Measurements from ENCODE around the gene ZDHHC12.
"Not testable (repeated sequence)": the region's sequence is repeated elsewhere in the genome, so short reads cannot be mapped to it uniquely, and the experiment has no call there.

ZDHHC12 gene

DNA sequence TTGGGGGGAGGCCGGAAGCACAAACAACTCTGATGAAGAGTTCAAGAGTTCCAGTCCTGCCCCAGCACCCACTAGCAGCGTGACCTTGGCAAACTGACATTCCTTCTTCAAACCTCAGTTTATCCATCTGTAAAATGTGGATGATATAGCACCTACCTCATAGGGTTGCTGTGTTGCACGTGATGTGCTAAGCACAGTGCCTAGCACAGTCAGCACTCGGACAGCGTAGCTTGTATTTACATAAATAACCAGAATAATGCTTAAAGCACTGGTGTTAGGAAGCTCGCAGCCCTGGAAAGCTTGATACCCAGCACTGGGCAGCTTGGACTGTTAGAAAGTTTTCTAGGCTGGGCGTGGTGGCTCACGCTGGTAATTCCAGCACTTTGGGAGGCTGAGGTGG lies 16.5 kb downstream of the ZDHHC12 start:
- Mint-ChIP-seq H3K4me3 (no peak overlapping the region), H3K27me3 (ENCODE audit: low read depth) (no peaks in the 10 kb centered on the region), H3K36me3 (ENCODE audit: low read depth) (no peaks in the 10 kb centered on the region), H3K9me3 (no peaks in the 10 kb centered on the region), H3K27ac (no peak overlapping the region), H3K4me1 (ENCODE audit: low read depth) (peaks cover 3% of the 10 kb centered on the region)
- no peak for DNase-seq (ENCODE audit: low spot score)

DNA sequence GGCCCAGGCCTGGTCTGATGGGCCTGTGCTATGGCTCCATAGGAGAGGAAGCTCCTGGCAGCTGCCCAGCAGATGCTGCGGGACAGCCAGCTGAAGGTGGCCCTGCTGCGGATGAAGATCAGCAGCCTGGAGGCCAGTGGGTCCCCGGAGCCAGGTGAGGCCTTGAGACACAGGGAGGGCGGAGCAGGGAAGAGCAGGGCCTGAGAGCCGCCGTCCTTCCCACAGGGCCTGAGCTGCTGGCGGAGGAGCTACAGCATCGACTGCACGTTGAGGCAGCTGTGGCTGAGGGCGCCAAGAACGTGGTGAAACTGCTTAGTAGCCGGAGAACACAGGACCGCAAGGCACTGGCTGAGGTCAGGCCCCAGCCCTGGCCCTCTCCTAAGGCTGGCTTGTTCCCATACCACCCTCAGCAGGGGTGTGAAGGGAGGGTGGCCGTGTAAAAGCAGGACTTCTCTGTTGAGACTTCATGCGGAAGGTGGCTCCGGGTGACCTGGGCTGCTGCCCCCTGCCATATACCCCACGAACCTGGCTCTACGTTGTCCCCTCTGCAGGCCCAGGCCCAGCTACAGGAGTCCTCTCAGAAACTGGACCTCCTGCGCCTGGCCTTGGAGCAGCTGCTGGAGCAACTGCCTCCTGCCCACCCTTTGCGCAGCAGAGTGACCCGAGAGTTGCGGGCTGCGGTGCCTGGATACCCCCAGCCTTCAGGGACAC lies 17.1 kb downstream of the ZDHHC12 start:
- H3K27ac Mint-ChIP-seq = no peak overlapping the region
- H3K9me3 Mint-ChIP-seq = no peaks in the 10 kb centered on the region
- H3K4me1 Mint-ChIP-seq (ENCODE audit: low read depth) = peaks cover 5% of the 10 kb centered on the region
- H3K27me3 Mint-ChIP-seq (ENCODE audit: low read depth) = no peaks in the 10 kb centered on the region
- DNase-seq (ENCODE audit: low spot score) = no peak
- H3K4me3 Mint-ChIP-seq = no peak overlapping the region
- no peaks in the 10 kb centered on the region for H3K36me3 Mint-ChIP-seq (ENCODE audit: low read depth)

DNA sequence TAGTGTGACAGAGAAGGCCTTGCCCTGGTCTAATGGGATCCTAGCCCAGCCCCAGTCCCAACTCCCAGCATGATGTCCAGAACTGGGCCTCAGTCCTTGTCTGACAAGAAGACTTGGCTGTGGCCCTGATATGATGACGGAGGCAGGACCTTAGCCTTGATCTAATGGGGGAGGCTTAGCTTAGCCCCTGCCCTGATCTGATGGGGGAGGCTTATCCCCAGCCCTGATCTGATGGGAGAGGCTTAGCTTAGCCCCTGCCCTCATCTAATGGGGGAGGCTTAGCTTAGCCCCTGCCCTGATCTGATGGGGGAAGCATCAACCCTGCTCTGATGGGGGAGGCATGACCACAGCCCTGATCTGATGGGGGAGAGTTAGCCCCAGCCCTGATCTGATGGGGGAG lies 17.9 kb downstream of the ZDHHC12 start:
- Mint-ChIP-seq H3K27ac (no peak overlapping the region), H3K27me3 (ENCODE audit: low read depth) (no peaks in the 10 kb centered on the region), H3K36me3 (ENCODE audit: low read depth) (no peaks in the 10 kb centered on the region), H3K4me3 (no peak overlapping the region), H3K4me1 (ENCODE audit: low read depth) (peaks cover 5% of the 10 kb centered on the region), H3K9me3 (no peaks in the 10 kb centered on the region)
- no peak for DNase-seq (ENCODE audit: low spot score)

- Mint-ChIP-seq H3K4me3 (no peak overlapping the region), H3K4me1 (ENCODE audit: low read depth) (peaks cover 5% of the 10 kb centered on the region), H3K36me3 (ENCODE audit: low read depth) (no peaks in the 10 kb centered on the region), H3K27me3 (ENCODE audit: low read depth) (no peaks in the 10 kb centered on the region), H3K9me3 (no peaks in the 10 kb centered on the region), H3K27ac (no peak overlapping the region)
- DNase-seq (ENCODE audit: low spot score) = no peak
Observed at GRCh38 chr9:128705051-128705965, 18.6 kb downstream of the ZDHHC12 start.

DNA sequence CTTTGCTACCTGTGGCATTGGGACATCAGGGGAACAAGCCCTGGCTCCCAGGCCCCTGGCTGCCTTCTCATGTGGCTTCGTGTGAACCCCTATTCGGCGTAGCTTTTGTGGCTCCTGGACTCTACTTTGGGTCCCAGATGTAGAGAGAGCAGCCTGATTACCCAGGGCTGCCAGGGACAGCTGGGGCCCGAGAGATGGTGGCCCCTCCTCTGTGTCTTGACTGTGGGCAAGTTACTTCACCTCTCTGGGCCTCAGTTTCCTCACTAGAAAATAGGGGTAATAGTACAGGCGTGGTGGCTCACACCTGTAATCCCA lies 19.6 kb downstream of the ZDHHC12 start:
- H3K27me3 Mint-ChIP-seq (ENCODE audit: low read depth) = no peaks in the 10 kb centered on the region

GRCh38 chr9:128703616-128704355 lies 20.1 kb downstream of the ZDHHC12 start:
- DNase-seq (ENCODE audit: low spot score) = peak; percentile 19
- H3K4me3 Mint-ChIP-seq = peak overlapping the region; percentile 82
- H3K27me3 Mint-ChIP-seq (ENCODE audit: low read depth) = no peaks in the 10 kb centered on the region
- H3K27ac Mint-ChIP-seq = peak overlapping the region; percentile 80
- no peaks in the 10 kb centered on the region for H3K36me3 Mint-ChIP-seq (ENCODE audit: low read depth)
- peaks cover 5% of the 10 kb centered on the region for H3K4me1 Mint-ChIP-seq (ENCODE audit: low read depth)
- H3K9me3 Mint-ChIP-seq = no peaks in the 10 kb centered on the region

More for the DNA sequence above, 19.6 kb downstream of the ZDHHC12 start:
- no peaks in the 10 kb centered on the region for H3K9me3 Mint-ChIP-seq
- DNase-seq (ENCODE audit: low spot score) = no peak
- no peak overlapping the region for H3K27ac Mint-ChIP-seq
- H3K4me1 Mint-ChIP-seq (ENCODE audit: low read depth) = peaks cover 5% of the 10 kb centered on the region
- no peaks in the 10 kb centered on the region for H3K36me3 Mint-ChIP-seq (ENCODE audit: low read depth)
- H3K4me3 Mint-ChIP-seq = peak overlapping the region; percentile 18

DNA sequence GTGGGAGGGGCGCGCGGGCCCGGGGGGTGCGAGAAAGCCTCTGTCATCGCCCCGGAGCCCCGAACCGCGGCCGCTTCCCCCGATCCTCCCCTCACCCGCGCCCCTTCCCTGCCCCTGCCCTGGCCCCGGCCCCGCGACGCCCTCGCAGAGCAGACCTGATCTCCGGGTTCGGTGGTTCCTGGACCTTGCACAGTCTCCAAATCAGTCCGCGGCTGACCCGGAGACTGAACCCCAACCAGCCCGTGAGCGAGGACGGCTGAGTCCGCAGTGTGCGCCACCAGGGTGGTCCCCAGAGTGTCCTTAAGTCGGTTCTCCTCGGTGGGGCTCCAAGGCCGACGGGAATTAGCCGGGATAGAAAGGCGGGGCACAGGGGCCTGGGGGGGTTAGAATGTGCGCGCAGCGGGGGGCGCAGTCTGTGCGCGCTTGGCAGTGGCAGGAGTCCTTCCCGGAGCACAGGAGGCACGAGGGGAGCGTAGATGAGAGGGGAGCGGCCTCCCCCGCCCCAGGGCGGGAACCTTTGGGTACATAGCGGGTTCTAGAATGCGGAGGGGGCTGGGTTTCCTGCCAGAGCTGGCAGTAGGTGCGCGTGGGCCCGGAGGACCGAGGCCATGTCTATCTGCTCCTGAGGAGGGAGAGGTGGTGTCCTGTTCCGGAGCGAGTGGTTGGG lies 20.8 kb downstream of the ZDHHC12 start:
- H3K36me3 Mint-ChIP-seq (ENCODE audit: low read depth) = no peaks in the 10 kb centered on the region
- H3K9me3 Mint-ChIP-seq = no peaks in the 10 kb centered on the region
- peaks cover 5% of the 10 kb centered on the region for H3K4me1 Mint-ChIP-seq (ENCODE audit: low read depth)
- H3K27ac Mint-ChIP-seq = peak overlapping the region; percentile 80
- no peaks in the 10 kb centered on the region for H3K27me3 Mint-ChIP-seq (ENCODE audit: low read depth)
- DNase-seq (ENCODE audit: low spot score) = peak; percentile 23
- peak overlapping the region; percentile 82 for H3K4me3 Mint-ChIP-seq

- H3K4me3 Mint-ChIP-seq = peak within 1 kb of the TSS; percentile 88
- DNase-seq (ENCODE audit: low spot score) = peak; percentile 87
Observed at GRCh38 chr9:128702445-128702948, 21.4 kb downstream of the ZDHHC12 start, which contains the start of gene PKN3. Gene PKN3 (plus strand): TSS chr9:128702503. CDS start chr9:128702916, 413 bp downstream.

GRCh38 chr9:128701227-128701854 lies 22.6 kb downstream of the ZDHHC12 start:
- no peak for DNase-seq (ENCODE audit: low spot score)
- Mint-ChIP-seq H3K4me1 (ENCODE audit: low read depth) (peaks cover 5% of the 10 kb centered on the region), H3K36me3 (ENCODE audit: low read depth) (peaks cover 10% of the 10 kb centered on the region), H3K27me3 (ENCODE audit: low read depth) (no peaks in the 10 kb centered on the region), H3K9me3 (no peaks in the 10 kb centered on the region), H3K4me3 (peak overlapping the region; percentile 88), H3K27ac (peak overlapping the region; percentile 45)

More at GRCh38 chr9:128702445-128702948, 21.4 kb downstream of the ZDHHC12 start, which contains the start of gene PKN3:
- Mint-ChIP-seq H3K27ac (peak within 1 kb of the TSS; percentile 86), H3K27me3 (ENCODE audit: low read depth) (no peaks in the 10 kb centered on the region), H3K9me3 (no peaks in the 10 kb centered on the region), H3K4me1 (ENCODE audit: low read depth) (peaks cover 5% of the 10 kb centered on the region), H3K36me3 (ENCODE audit: low read depth) (peaks cover under 1% of the 10 kb centered on the region)

- not testable (repeated sequence) for H3K27ac Mint-ChIP-seq; H3K27me3 Mint-ChIP-seq (ENCODE audit: low read depth); H3K4me3 Mint-ChIP-seq; H3K9me3 Mint-ChIP-seq; H3K4me1 Mint-ChIP-seq (ENCODE audit: low read depth); DNase-seq (ENCODE audit: low spot score)
- peaks cover 21% of the 10 kb centered on the region for H3K36me3 Mint-ChIP-seq (ENCODE audit: low read depth)
Observed at GRCh38 chr9:128699096-128699795, 24.7 kb downstream of the ZDHHC12 start.

DNA sequence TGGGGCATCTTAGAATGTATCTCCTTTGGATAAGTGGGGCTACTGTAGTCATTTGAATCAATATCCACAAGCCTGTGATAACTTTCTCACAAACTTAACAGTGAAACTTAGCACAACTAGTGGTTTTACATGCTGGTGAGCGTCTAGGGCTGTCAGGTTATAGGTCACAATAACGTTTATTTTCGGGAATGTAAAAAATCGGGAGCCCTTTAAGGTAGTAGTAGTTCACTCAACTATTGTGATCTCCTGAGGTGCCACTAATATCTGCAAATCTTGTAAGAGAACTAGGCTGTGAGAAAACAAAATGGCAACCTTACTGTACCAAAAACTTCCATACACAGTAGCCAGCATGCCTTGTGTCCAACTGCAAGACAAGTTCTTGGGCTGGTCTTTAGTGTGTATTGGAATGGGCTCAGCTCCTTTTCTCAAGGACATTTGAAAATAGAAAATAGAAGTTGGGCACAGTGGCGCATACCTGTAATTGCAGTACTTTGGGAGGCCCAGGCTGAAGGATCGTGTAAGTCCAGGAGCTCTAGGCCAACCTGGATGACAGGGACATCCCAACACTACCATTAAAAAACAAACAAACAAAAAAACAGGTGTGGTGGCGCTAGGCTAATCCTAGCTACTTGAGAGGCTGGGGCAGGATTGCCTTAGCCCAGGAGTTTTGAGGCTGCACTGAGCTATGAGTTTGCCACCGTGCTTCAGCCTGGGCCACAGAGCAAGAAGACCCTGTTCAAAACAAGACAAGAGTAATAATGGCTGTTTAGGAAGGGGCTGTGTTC lies 26.8 kb downstream of the ZDHHC12 start:
- Mint-ChIP-seq H3K27ac (no peak overlapping the region), H3K4me1 (ENCODE audit: low read depth) (peaks cover 9% of the 10 kb centered on the region), H3K27me3 (ENCODE audit: low read depth) (no peaks in the 10 kb centered on the region)

GRCh38 chr9:128694344-128694743 lies 29.6 kb downstream of the ZDHHC12 start:
- DNase-seq (ENCODE audit: low spot score) = no peak
- H3K4me1 Mint-ChIP-seq (ENCODE audit: low read depth) = peaks cover 18% of the 10 kb centered on the region
- no peak overlapping the region for H3K27ac Mint-ChIP-seq
- peaks cover 53% of the 10 kb centered on the region for H3K36me3 Mint-ChIP-seq (ENCODE audit: low read depth)
- H3K27me3 Mint-ChIP-seq (ENCODE audit: low read depth) = no peaks in the 10 kb centered on the region
- H3K4me3 Mint-ChIP-seq = no peak overlapping the region
- no peaks in the 10 kb centered on the region for H3K9me3 Mint-ChIP-seq

More for the DNA sequence above, 26.8 kb downstream of the ZDHHC12 start:
- H3K4me3 Mint-ChIP-seq = no peak overlapping the region
- DNase-seq (ENCODE audit: low spot score) = no peak
- H3K9me3 Mint-ChIP-seq = no peaks in the 10 kb centered on the region
- peaks cover 39% of the 10 kb centered on the region for H3K36me3 Mint-ChIP-seq (ENCODE audit: low read depth)
